Nephron progenitor cell (in vitro differentiated cells): ENCODE results near the gene RASGEF1C.

Experiments
- DNase-seq: peaks from one replicate; pipeline ENCODE4 v3.0.0; 2021
- H3K27ac Mint-ChIP-seq: 2 replicates; pipeline ENCODE4 v1.8.0; 2021; ENCODE audit warnings: mild to moderate bottlenecking, moderate library complexity, mixed read lengths
- H3K27me3 Mint-ChIP-seq: 2 replicates; pipeline ENCODE4 v1.8.0; 2021; ENCODE audit warnings: mild to moderate bottlenecking, low read depth, mixed read lengths; ENCODE audit not compliant: poor library complexity
- H3K36me3 Mint-ChIP-seq: 2 replicates; pipeline ENCODE4 v1.8.0; 2021; ENCODE audit warnings: low read depth, mixed read lengths
- H3K4me1 Mint-ChIP-seq: 2 replicates; pipeline ENCODE4 v1.8.0; 2021; ENCODE audit warnings: mixed read lengths
- H3K4me3 Mint-ChIP-seq: 2 replicates; pipeline ENCODE4 v1.8.0; 2021; ENCODE audit warnings: mild to moderate bottlenecking, moderate library complexity, mixed read lengths
- H3K9me3 Mint-ChIP-seq: 2 replicates; pipeline ENCODE4 v1.8.0; 2021; ENCODE audit warnings: mild to moderate bottlenecking, moderate library complexity, mixed read lengths
- TF ChIP-seq, protein P1 (sequence below): fragments of 200-600 bp; sonication (generic); IDR thresholded peaks from 2 replicates; pipeline ENCODE4 v1.5.0; 2021; ENCODE audit warnings: antibody characterized with exemption

RASGEF1C gene

DNA sequence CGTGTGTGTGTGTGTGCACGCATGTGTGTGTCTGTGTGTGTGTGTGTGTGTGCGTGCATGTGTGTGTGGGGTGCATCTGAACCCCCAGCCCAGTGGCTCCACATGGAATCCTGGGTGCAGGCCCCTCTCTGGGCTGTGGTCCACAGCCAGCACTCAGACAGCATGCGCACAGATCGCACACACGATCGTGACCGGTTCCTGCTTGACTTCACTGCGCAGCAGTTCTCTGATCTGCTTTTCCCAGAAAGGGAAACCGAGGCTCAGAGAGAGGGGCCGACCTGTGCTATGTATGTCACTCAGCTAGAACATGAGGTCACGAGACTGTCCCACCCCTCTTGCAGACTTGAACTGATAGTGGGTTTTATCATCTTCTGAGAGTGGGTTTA, 34.4 kb downstream of the RASGEF1C start:
- Mint-ChIP-seq H3K27ac (peak overlapping the region; percentile 69), H3K4me1 (peaks cover 67% of the 10 kb centered on the region), H3K9me3 (no peaks in the 10 kb centered on the region), H3K4me3 (no peak overlapping the region), H3K27me3 (peaks cover 9% of the 10 kb centered on the region), H3K36me3 (no peaks in the 10 kb centered on the region)
- DNase-seq = no peak
- TF ChIP-seq, protein P1, sequence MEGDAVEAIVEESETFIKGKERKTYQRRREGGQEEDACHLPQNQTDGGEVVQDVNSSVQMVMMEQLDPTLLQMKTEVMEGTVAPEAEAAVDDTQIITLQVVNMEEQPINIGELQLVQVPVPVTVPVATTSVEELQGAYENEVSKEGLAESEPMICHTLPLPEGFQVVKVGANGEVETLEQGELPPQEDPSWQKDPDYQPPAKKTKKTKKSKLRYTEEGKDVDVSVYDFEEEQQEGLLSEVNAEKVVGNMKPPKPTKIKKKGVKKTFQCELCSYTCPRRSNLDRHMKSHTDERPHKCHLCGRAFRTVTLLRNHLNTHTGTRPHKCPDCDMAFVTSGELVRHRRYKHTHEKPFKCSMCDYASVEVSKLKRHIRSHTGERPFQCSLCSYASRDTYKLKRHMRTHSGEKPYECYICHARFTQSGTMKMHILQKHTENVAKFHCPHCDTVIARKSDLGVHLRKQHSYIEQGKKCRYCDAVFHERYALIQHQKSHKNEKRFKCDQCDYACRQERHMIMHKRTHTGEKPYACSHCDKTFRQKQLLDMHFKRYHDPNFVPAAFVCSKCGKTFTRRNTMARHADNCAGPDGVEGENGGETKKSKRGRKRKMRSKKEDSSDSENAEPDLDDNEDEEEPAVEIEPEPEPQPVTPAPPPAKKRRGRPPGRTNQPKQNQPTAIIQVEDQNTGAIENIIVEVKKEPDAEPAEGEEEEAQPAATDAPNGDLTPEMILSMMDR = no peak

DNA sequence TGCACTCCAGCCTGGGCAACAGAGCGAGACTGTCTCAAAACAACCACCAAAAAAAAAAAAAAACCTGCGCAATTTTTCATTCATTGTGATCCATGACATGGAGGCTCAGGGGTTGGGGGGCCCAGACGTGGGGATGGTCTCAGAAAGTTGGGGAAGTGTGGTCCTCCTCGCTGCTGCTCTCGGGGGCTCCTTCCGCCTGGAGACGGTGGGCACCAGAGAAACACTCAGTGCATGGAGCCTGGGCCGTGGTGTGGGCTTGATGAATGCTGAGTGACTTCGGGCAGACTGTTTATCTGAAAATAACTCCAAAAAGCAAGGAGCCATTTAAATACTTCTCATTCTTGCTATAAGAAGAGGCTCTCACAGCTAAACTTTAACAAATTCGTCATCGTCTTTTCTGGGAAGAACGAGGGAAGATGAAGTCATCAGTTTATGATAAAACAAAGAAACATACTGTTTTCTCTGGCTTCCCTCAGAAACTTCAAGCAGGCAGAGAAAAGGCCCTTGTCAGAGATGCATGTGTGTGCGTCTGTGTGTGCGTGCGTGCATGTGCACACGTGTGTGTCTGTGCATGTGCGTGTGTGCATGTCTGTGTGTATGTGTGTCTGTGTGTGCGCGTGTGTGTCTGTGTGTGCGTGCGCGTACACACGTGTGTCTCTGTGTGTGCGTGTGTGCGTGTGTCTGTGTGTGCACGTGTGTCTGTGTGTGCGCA, 35.0 kb downstream of the RASGEF1C start:
- Mint-ChIP-seq H3K4me3 (no peak overlapping the region), H3K9me3 (no peaks in the 10 kb centered on the region), H3K27ac (peak overlapping the region; percentile 69), H3K27me3 (peaks cover 8% of the 10 kb centered on the region), H3K36me3 (no peaks in the 10 kb centered on the region), H3K4me1 (peaks cover 67% of the 10 kb centered on the region)
- TF ChIP-seq, protein P1 = no peak
- DNase-seq = no peak

DNA sequence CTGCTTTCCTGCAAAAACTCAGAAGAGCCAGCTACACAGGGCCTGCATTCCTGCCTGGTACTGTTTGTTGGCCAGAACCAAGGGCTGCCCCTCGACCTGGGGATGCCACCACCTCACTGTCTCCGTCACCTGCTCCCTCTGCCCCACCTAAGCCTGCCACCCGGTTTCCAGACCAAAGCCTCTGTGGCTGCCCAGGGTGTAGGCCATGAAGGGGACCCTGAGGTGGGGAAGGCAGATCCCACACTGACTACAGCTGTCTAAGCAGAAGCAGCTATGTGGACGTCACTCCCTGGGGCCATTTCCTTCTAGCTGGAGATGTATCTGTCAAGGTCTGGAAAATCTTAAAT, 35.8 kb downstream of the RASGEF1C start:
- Mint-ChIP-seq H3K36me3 (no peaks in the 10 kb centered on the region), H3K27me3 (peaks cover 6% of the 10 kb centered on the region), H3K4me1 (peaks cover 68% of the 10 kb centered on the region), H3K9me3 (no peaks in the 10 kb centered on the region), H3K27ac (no peak overlapping the region), H3K4me3 (no peak overlapping the region)
- TF ChIP-seq, protein P1 = no peak
- no peak for DNase-seq

DNA sequence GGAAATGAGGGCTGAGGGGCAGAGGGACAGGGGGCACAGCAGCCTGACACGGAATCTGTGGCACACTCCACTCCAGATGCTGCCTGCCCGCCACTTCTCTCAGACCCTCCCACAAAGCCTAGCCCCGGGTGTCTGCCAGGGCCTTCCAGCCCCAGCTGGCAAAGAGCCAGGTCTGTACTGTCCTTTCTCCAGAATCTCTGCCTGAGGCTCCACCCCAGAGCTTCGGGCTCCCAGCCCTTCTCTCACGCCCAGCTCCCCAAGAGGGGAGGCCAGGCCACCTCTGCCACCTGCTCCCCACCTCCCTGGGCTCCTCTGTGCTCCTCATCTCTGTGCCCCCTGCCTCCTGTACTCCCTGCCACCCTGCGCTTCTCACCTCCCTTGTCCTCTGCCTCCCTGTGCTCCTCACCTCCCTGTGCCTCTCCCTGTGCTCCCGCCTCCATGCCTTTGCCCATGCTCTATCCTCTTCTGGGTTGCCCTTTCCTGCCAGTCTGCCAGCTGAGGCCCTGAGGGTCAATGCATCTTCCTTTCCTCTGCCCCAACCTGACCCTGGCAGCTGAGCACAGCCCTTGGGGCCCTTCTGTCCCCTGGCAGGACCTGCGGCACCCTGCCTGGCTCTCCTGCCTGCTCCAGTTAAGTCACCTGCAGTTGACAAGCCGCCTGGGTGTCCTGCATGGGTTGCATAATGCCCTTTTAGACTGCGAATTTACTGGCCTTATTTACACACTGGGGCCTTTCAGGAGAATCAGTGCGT, 36.4 kb downstream of the RASGEF1C start:
- Mint-ChIP-seq H3K4me1 (peaks cover 66% of the 10 kb centered on the region), H3K27me3 (peaks cover 6% of the 10 kb centered on the region), H3K27ac (peak overlapping the region; percentile 52), H3K9me3 (no peaks in the 10 kb centered on the region), H3K4me3 (no peak overlapping the region), H3K36me3 (no peaks in the 10 kb centered on the region)
- DNase-seq = no peak
- TF ChIP-seq, protein P1 = no peak

DNA sequence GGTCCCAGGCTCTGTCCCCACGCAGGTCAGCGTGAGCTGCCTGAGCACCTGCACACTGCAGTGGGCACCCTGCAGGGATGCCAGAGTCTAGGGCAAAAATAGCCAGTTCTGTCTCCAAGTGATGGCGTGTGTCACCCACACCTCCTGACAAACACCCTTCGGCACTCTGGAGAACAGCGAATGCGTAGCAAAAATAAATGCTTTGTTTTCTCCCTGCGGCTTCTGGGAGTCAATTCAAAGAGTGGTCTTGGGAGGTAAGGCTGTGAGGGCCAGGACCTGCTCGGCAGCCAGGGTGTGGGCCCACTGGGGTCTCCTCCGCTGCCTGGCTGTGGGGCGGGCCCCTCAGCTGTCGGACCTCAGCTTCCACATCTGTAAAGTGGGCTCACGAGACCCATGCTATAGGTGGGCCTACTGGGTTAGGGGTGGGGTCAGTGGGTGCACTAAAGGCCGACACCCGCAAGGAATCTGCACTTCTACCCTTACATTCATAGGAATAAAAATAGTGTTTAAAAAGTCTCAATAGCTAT, 37.4 kb downstream of the RASGEF1C start:
- DNase-seq = no peak
- Mint-ChIP-seq H3K4me3 (no peak overlapping the region), H3K4me1 (peaks cover 63% of the 10 kb centered on the region), H3K27ac (no peak overlapping the region), H3K27me3 (peaks cover 6% of the 10 kb centered on the region), H3K9me3 (no peaks in the 10 kb centered on the region), H3K36me3 (no peaks in the 10 kb centered on the region)
- TF ChIP-seq, protein P1 = no peak
